ENCODE measurements around the gene LARP4B.

The LARP4B gene

DNA sequence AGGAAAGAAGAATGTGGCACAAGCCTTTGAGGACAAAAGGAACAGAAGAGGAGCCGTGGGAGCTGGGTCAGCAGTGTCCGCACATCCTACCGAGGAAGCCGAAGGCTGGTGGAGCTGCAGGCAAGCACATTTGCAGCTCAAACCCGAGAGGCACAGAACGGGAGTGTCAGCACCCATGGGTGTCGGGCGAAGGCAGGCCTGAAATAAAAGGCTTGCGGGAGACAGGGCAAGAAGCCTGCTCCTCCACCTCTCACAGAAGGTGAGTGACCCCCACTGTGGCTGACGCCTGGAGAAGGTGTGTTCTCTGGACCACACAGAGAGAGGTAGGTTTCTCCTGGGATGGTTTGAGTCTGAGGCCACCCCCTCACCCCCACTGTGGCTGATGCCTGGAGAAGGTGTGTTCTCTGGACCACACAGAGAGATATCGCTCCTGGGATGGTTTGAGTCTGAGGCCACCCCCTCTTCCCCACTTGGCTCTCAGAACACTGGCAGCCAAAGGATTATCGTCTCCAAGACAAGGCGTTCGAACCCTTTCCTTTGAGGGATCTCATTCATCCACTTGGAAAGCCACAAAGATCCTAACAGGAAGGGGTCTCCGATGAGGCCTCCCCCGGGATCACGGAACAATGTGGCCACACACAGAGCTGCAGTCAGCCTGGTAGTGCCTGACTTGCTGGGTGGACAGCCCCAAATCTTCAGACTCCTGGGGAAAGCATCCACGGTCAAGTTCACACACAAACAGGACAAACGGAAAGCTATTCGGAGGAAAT, 35.1 kb upstream of the LARP4B start:
- no peak for DNase-seq (ENCODE audit: low read depth, low spot score)
- no peak overlapping the region for H3K4me3 ChIP-seq (ENCODE audit: low read depth, low read length)
- TF ChIP-seq, protein P1, sequence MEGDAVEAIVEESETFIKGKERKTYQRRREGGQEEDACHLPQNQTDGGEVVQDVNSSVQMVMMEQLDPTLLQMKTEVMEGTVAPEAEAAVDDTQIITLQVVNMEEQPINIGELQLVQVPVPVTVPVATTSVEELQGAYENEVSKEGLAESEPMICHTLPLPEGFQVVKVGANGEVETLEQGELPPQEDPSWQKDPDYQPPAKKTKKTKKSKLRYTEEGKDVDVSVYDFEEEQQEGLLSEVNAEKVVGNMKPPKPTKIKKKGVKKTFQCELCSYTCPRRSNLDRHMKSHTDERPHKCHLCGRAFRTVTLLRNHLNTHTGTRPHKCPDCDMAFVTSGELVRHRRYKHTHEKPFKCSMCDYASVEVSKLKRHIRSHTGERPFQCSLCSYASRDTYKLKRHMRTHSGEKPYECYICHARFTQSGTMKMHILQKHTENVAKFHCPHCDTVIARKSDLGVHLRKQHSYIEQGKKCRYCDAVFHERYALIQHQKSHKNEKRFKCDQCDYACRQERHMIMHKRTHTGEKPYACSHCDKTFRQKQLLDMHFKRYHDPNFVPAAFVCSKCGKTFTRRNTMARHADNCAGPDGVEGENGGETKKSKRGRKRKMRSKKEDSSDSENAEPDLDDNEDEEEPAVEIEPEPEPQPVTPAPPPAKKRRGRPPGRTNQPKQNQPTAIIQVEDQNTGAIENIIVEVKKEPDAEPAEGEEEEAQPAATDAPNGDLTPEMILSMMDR (IDR thresholded peaks at IDR 0.05; ENCODE audit: low read depth, low read length), result no peak
- in situ Hi-C loops (cut with HindIII; ENCODE audit: low sequenced_read_pairs), result no loop called here

DNA sequence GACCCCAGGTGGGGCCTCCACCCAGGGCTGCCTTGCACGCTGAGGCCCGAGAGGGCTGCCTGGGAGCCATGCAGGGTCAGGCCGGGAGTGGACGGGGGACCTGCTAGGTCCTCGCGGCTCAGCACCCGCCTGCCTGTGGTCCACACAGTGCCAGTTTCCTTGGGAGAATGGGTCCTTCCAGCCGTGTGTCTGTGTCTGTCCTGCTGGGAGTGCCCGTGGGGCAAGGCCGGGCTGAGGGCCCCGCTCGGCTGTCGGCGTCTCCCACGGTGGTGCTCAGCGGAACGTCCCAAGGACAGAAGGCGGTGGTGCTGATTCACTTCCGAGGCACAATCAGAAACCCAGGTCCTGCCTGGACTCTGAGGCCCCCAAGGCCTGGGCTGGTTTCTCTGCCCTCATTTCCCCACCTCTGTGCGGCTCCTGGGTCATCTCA, 33.5 kb upstream of the LARP4B start:
- in situ Hi-C loops (cut with HindIII; ENCODE audit: low sequenced_read_pairs), result no loop called here
- DNase-seq (ENCODE audit: low read depth, low spot score), result no peak

DNA sequence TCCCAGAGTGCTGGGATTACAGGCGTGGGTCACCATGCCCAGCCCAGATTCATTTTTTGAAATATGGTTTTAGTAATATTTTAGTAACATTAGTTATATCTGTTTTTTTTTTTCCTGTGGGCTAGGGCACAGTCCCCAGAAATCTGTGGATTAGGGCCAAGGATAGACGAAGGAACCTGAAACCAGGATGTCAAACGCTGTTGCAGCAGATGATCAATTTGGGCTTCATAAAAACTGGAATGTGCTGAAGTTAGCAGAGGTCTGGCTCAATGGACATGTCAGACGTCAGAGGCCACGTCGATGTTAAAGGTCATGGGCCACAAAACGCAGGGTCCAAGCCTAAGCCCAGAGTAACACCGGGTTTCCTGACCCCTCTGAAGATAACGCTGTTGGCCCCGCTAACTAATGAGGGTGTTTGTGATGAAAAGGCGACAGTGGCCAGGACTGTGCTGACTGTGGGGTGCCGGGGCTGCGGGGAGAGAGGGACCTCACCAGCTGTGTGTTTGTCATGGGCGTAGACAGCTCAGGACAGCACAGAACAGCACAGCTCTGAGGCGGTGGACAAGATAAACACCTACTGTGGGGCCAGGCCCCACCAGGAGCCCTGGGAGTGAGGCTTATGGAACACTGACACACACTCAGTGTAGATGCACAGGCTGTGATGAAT, 32.9 kb upstream of the LARP4B start:
- in situ Hi-C loops (cut with HindIII; ENCODE audit: low sequenced_read_pairs), result no loop called here
- no peak for DNase-seq (ENCODE audit: low read depth, low spot score)
- no peak overlapping the region for H3K4me3 ChIP-seq (ENCODE audit: low read depth, low read length)
- TF ChIP-seq, protein P1 (IDR thresholded peaks at IDR 0.05; ENCODE audit: low read depth, low read length), result no peak

More for the DNA sequence above, 33.5 kb upstream of the LARP4B start:
- TF ChIP-seq, protein P1 (IDR thresholded peaks at IDR 0.05; ENCODE audit: low read depth, low read length), result no peak
- H3K4me3 ChIP-seq (ENCODE audit: low read depth, low read length), result no peak overlapping the region

DNA sequence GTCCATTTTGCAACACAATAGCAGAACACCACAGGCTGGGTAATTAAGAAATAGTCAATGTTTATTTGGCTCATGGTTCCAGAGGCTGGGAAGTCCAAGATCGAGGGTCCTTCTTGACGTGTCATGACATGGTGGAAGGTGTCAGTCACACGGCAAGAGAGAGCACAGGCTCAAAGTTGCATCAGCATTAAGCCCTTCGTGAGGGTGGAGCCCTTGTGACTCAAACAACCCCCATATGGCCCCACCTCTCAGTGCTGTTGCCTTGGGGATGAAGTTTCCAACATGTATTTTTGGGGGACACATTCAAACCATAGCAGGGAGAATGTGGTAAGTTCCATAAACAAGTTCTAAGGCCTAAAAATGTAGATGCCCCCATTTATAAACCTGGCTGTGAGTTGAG, 32.1 kb upstream of the LARP4B start:
- TF ChIP-seq, protein P1 (IDR thresholded peaks at IDR 0.05; ENCODE audit: low read depth, low read length), result no peak
- no peak overlapping the region for H3K4me3 ChIP-seq (ENCODE audit: low read depth, low read length)
- in situ Hi-C loops (cut with HindIII; ENCODE audit: low sequenced_read_pairs), result no loop called here
- no peak for DNase-seq (ENCODE audit: low read depth, low spot score)

DNA sequence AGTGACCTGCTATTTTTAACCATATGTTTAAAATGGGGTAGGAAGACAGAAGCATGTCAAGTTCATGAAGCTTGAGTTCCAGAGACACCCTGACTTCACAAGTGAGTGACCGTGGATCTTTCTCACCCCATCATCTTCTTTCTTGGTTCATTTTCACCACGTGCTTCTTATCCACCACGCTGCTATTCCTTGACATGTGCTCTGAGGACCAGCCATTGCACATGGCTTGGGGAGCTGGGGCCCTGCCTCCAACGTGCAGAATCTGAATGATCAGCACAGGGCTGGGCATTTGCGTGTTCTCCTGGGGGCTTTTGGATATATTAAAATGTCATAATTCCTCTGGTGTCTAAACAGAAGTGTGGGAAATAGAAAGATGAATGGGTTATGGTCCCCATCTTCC, 31.7 kb upstream of the LARP4B start:
- H3K4me3 ChIP-seq (ENCODE audit: low read depth, low read length), result no peak overlapping the region
- DNase-seq (ENCODE audit: low read depth, low spot score), result no peak
- TF ChIP-seq, protein P1 (IDR thresholded peaks at IDR 0.05; ENCODE audit: low read depth, low read length), result no peak
- in situ Hi-C loops (cut with HindIII; ENCODE audit: low sequenced_read_pairs), result no loop called here

DNA sequence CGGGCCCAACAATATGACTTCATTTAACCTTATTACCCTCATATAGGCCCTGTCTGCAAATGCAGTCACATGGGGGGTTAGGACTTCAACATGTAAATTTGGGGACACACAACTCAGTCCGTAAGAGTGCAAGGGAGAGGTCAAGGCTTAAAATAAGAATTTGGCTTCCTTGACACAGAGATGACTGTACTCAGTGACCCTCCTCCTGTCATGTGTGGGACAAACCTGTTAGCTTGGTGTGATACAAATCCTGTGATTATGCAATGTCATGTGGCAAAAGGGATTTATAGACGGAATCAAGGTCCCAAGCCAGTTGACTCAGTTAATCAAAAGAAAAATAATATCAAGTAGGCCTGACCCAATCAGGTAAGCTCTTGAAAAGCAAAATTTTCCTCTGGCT, 30.8 kb upstream of the LARP4B start:
- in situ Hi-C loops (cut with HindIII; ENCODE audit: low sequenced_read_pairs), result no loop called here
- DNase-seq (ENCODE audit: low read depth, low spot score), result no peak
- TF ChIP-seq, protein P1 (IDR thresholded peaks at IDR 0.05; ENCODE audit: low read depth, low read length), result no peak
- no peak overlapping the region for H3K4me3 ChIP-seq (ENCODE audit: low read depth, low read length)
